ENCODE data around the gene MSMO1. TPM values are rescaled to one million over a fixed set of nuclear protein-coding genes. Genes with fewer than 3 reads are reported as not detected.

The MSMO1 gene
- total and polyA plus RNA-seq, 2 of the 8 experiments (the other 6 are each of a cell fraction or from before 2014, with no cell fraction given): 79.8 to 109 TPM

GRCh38 chr4:165351359-165352130 is 24.1 kb downstream of the MSMO1 start (continued):
- TF ChIP-seq CHD7 (IDR thresholded peaks at IDR 0.05; ENCODE audit: insufficient replicate concordance, low read length) (no peak), CTCF (IDR thresholded peaks at IDR 0.05; ENCODE audit: control extremely low read depth in 1 of 3, insufficient read depth in 1 of 3, low read depth in 1 of 3, low read length in 3 of 3) (peak; percentile 38 to 50 (median 40))
